ENCODE results near the gene DDB1.
A peak's percentile ranks its signal among the peaks of the same experiment; 100 is the strongest.

Gene DDB1

DNA sequence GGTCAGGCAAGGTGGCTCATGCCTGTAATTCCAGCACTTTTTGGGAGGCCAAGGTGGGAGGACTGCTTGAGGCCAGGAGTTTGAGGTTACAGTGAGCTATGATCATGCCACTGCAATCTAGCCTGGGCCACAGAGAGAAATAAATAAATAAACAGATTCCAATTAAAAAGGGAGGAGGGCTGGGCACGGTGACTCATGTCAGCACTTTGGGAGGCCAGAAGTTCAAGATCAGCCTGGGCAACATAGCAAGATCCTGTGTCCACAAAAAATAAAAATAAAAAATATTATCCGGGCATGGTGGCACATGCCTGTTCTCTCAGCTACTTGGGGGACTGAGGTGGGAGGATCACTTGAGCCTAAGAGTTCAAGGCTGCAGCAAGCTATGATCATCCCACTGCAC lies 21.3 kb upstream of the DDB1 start:
- DNase-seq: no peak

DNA sequence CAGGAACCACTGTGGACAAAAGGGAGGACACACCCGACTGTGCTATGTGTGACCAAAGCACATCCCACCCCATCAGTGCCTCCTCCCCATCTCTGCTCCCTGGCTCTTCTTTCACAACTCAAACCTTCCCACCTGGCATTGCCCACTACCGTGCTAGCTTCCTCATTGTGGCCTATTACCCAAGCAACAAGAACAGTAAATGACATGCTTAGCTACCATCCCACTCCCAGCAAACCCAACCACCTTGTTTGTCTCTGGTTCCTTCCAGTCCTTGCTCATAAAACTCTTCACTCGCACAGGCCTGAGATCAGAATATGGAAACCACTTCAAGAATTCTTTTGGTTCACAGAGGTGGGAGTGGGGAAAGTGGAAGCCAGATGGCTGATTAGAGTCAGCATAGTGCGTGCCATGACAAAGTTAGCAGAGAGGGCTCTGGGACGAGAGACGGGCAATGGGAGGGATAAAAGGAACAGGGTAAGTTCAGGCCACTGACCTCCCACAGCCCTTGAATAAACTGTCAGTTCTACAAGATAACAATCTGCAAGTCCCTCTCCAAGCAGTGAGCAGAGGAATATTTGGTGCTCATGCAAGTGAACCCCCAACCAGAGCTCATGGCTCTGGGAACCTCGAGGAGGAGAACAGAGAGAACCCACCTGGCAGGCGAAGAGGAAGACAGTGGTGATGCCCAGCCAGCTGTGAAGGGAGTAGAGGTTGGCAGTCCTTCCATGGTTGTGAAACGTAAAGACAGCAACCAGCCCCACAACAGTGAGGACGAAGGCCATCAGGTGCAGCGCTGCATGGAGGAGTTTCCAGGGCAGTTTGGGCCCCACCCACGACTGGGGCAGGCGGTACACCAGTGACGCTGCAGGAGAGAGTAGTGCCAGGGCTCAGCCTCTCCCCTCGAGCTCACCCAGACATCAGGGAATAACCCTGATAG lies 20.5 kb upstream of the DDB1 start:
- DNase-seq: no peak

DNA sequence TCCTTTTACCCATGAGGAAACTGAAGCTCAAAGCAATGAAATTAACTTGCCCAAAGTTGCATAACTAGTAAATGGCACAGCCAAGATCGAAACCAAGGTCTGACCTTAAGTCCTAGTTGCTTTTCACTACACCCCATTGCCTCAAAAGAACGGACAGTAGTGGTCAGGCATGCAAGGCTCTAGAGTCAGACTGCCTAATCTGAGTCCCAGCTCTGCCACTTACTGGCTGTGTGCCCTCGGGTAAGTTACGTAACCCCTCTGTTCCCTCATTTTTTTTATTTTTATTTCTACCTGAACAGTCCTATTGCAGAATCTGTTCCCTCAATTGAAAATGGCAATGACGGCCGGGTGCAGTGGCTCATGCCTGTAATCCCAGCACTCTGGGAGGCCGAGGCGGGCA lies 19.1 kb upstream of the DDB1 start:
- no peak for DNase-seq

DNA sequence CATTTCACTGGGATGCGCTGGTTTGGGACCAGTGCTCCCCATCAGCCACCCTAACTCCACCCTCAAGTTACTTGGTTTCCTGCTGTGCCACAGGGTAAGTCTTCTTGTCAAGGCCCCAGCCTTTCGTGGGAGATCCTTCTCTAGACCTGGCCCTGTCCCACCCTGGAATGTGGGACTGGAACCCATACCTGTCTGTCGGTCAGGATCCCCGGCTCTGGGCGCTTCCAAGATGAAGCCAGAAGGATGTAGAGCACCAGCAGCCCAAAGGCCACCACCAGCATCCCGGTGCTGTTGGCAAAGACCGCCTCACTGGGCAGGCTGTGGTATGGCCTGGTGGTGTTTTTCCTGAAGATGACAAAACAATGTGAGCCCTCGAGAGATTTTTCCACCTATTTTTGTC lies 17.9 kb upstream of the DDB1 start:
- no peak for DNase-seq

DNA sequence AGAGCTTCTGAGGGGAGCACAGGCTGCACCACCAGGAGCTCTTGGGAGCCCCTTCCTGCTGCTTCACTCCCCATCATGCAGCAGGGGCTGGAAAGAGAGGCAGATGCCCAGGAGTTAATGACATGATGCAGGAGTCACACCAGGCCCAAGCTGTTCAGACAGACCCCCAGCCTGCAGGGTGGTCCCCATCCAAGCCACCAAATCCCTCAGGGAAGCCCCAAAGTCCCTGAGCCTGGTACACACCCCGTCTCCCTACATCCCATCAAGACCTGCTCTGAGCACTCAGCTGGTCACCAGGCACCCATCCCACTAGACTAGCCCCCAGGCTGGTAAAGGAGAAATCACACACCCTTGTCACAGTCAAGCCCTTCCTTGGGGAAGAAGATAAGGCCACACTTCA lies 17.4 kb upstream of the DDB1 start:
- no peak for DNase-seq

DNA sequence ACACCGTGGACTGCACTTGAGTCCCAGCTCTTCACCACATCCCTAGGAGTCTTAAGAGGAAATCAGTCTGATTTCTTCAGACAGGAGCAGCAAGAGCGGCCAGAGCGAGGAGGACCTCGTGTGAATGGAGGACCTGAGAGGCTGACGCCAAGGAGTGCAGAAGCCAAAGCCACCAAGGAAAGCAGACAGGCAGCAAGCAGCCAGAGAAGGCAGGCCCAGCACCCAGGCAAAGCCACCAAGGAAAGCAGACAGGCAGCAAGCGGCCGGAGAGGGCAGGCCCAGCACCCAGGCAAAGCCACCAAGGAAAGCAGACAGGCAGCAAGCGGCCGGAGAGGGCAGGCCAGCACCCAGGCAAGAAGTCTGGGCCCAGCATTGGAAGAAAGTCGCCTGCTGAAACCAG lies 17.0 kb upstream of the DDB1 start:
- DNase-seq: no peak

DNA sequence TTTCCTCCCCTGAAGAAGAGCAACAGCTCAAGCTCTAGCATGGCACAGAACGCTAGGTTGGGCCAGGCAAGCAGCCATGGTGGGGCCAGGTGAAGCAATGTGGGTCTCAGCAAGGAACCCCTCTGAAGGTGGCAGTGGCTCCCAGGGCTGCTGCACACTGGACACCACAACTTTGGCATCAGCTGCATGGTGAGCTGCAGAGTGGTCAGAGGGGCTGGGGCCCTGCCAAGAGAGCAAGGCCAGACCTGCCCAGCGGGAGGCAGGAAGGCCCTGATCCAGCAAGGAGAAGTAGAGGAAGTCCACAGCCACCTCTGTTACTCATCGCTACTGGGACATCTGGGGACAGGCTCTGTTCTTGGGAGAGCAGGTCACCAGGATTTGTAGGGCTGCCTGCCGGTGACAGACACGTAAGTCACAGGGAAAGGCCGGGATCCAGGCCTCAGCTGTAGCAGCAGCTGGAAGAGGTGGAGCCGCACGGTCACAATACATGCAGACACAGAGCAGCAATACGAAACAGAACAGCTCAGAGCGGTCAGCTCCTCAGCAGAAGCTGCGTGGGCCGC lies 16.4 kb upstream of the DDB1 start:
- no peak for DNase-seq

DNA sequence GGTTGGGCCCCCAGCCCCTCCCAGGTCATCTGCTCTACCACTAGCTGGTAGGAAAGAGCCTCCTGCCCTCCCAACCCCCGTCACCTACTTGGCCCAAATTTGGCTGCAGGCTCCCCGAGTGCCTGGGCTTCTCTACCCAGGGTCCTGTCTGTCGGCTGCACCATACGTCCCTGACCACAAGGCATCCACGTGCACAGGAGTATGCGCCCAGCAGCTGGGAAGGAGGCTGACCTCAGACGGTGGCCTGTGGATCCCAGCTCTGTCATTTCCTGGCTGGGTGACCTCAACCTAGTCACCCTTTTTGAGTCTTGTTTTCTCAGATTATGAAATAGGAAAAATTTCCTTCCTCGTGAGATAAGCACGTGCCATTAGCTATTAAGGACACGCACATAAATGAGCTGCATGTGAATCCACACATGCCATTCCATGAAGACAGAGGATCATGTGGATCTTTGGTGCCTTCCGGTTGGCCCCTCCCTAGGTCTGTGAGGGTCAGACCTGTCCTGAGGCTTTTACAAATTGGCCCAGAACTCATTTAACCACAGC lies 15.1 kb upstream of the DDB1 start:
- DNase-seq: no peak

DNA sequence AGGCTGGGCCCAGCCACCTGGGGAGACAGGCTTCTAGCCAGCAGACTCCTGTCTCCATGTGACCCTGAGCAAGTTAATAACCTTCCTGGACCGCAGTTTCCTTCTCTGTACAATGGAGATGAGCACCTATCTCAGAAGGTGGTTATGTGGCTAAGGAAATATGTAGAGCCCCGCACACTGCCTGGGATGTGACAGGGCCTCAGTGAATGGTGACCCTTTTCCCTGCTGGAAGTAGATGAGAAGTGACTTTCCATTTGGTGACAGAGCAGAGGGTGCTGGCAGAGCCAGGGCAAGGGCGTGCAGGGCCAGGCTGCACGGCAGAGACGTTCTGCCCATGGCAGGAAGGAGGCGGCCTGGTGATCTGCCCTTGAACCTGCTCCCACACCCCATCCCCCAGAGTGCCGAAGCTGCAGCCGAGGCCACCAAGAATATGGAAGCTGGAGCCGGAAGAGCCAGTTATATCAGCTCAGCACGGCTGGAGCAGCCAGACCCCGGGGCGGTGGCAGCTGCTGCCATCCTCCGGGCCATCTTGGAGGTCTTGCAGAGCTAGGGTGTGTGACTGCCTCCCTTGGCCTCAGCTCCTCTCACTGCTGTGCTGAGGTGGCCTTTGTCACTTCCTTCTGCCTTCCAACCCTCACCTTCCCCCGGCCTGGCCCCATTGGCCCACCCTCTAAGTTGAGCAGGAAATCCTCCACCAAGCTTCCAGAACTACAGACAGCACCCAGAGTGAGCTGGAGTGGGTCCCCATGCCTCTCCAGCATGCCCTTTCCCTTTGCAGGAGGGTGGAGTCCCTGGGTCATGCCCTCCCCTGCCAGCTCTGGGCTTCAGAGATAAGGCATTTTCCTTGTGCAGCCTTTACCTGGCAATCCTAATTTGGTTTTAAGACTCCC lies 13.3 kb upstream of the DDB1 start:
- DNase-seq: no peak

DNA sequence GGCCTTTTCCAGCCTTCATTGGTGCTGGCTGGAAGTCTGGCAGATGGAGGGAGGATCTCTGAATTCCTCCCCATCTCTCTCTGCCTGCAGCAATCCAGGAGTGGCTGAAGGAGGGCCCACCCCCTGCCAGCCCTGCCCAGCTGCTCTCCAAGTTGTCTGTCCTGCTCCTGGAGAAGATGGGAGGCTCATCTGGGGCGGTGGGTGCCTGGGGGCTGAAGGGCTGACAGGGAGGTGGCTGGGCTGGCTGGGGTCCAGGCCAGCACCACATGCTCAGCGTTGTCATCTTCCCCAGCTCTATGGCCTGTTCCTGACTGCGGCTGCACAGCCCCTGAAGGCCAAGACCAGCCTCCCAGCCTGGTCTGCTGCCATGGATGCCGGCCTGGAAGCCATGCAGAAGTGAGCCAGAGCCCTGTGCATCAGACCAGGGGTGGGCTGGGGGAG lies 12.3 kb upstream of the DDB1 start:
- no peak for DNase-seq

DNA sequence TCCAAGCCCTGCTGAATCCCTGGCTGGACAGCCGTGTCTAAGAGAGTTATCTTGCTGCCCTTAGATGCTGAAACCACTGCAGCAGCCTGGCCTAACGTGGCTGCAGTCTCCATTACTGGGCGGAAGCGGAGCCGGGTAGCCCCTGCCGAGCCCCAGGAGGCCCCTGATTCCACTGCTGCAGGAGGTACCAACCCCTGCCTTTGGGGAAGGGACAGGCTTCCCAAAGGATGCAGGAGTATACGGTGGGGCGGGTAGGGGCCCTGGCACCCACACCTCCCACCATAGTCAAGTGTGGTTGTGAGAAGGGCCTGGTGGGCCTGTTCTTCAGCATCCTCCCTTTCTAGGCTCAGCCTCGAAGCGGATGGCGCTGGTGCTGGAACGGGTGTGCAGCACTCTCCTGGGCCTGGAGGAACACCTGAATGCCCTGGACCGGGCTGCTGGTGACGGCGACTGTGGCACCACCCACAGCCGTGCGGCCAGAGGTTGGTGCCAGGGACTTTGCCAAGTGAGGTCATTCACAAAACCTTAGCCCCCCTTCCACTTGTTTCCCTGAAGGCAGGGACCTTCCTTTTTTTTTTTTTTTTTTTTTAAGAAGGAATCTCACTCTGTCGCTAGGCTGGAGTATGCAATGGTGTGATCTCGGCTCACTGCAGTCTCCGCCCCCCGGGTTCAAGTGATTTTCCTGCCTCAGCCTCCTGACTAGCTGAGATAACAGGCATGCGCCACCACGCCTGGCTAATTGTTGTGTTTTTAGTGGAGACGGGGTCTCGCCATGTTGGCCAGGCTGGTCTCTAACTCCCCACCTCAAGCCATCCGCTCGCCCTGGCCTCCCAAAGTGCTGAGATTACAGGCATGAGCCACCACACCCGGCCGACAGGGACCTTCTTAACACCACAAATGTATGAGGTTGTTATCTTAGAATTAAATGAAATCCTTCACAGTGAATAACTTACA lies 11.2 kb upstream of the DDB1 start:
- DNase-seq: no peak

DNA sequence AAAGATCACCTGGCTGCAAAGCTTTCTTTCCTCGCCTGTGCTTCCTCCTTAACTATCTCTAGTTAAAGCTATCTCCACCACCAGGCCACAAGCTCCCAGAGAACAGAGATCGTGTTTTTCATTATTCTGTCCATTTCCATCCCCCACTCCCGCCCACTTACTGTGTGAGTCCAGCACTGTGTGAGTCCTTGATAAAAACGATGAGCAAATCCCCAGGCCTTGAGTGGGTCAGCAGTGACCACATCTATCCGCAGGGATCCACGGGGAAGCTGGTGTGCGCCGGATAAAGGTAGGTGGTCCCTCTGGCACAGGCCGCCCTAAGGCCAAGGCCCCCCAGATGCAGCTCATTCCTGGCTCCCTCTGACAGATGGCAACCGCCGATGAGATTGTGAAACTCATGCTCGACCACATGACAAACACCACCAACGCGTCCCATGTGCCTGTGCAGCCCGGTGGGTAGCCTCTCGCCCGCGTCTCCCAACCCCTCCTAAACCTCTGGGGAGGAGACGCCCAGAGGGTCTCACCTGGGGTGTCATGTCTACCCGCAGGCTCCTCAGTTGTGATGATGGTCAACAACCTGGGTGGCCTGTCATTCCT lies 9.4 kb upstream of the DDB1 start:
- no peak for DNase-seq

DNA sequence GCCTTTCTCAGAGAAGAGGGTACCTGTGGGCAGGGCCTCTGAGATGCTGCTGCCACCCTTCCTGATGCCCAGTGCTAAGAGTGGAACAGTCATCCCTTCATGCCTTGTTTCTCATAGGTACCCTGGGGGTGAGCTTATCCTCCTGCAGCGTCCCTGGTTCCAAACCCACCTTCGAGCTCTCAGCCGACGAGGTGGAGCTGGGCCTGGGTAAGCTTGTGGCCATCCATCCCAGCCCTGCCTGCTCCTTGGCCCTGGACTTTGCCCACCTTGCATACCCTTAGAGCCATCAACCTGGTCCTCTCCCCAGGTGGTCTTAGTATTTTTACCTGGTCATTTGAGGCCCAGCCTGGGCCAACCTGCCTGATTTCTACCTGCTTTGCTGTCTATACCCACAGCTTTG lies 8.8 kb upstream of the DDB1 start:
- DNase-seq: no peak

DNA sequence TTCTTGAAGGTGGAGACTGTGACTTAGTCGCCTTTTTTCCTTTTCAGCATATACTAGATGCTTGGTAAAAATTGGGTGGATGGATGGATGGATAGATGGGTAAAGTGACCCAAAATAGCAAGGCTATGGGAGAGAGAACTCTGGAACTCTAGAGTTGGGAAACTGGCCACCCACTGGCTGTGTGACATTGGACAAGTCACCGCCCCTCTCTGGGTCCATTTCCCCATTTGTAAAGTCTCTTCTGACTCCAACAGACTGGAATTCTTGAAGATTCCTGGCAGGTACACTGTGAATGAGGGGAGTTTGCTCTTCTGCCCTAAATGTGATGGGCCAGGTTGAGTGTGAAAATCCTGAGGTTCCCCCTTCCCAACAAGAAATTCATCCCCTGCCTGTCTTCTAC lies 8.1 kb upstream of the DDB1 start:
- DNase-seq: no peak

DNA sequence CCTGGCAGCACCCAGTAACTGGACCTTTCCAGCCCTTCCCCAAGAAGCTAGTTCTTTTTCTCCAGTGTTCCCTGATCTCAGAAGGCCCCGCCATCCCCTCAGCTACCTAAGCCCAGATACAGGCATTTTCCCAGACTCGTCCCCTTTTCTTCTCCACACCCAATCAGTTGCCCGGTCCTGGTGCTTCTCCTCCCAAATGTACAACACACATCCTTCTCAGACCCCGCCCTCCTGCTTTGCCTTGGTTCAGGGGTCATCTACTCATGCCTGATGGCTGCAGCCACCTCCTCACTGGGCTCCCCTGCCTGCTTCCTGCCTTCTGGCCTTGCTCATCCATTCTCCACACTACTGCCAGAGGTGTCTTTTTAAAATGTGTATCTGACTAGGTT lies 6.6 kb upstream of the DDB1 start:
- DNase-seq: no peak

DNA sequence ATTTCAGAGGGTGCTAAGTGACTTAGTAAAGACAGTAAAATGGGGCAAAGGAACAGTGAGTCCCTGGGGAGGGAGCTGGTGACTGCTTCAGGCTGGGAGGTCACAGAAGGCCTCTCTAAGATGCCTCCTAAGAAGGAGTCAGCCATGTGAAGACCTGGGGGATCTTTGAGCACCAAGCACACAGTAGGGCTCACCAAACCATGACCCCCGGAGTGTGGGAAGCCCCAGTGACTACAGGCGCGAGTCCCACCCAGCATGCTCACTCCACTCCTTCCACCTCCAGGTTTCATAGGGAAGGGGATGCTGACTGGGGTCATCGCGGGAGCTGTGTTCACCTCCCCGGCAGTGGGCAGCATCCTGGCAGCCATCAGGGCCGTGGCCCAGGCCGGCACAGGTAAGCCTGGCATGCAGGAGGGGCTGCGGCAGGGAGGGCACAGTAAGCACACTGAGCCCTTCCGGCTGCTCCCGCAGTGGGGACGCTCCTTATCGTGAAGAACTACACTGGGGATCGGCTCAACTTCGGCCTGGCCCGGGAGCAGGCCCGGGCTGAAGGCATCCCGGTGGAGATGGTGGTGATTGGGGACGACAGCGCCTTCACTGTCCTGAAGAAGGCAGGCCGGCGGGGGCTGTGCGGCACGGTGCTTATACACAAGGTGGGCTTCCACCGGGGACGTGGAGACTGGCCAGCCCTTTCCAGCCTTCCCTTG lies 6.0 kb upstream of the DDB1 start:
- DNase-seq: no peak

DNA sequence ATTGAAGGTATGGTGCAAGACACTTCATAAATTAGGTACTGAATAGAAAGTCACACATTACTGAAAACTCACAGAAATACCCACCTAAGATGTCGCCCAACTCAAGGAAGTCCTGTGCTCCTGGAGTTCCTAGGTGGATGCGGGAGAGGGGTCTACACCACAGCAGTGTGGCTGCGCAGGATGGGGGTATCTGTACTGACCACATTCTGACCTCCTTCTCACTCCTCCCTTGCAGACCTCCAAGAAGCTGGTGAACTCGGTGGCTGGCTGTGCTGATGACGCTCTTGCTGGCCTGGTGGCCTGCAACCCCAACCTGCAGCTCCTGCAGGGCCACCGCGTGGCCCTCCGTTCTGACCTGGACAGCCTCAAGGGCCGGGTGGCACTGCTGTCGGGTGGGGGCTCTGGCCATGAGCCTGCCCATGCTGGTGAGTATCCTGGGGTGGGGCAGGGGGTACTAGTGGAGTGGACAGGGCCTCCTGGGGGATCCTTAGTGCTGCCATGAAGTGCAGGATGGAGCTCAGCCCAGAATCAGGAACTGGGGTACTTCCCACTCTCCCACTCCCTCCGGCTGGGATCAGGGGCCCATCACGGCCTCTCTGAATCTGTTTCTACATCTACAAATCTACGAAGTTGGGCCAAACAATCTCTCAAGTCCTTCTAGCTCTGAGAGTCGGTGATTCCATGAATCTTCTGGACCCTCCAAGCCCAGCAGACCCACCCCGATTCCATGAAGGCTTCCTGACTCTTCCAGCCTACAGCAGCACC lies 5.0 kb upstream of the DDB1 start:
- no peak for DNase-seq

DNA sequence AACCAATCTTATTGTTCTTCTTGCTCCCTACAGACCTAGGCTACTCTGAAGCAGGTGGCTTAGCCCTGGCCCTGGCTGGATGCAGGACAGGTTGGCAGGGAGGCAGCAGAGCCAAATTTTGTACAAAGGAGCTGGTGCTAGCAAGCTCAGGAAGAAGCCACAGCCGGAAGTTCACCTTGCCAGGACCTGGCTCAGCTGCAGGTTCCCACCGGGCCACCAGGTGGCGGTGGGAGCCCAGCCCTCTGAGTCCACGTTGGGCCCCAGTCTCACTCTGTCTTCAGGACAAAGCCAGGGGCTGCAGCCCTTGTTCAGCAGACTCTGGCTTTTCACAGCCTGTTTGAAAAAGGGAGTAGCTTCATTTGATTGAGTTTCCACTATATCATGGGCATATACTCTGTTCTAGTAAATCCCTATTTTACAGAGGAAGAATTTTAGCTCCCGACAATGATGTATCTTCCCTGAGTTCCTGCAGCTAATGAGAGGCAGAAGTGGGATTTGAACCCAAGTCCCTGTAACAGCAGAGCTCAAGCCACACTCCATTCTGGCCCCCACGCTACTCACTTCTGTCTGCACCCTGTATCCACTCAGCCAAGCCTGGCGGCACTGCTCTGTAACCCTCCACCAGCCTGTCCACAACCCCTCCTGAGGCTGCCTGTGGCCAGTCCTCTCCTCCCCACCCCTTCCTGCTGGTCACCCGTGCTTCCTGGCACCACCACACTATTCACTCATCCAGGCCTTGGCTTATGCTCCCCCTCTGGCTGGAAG lies 3.4 kb upstream of the DDB1 start:
- peak; percentile 61 to 88 (median 75) for DNase-seq

DNA sequence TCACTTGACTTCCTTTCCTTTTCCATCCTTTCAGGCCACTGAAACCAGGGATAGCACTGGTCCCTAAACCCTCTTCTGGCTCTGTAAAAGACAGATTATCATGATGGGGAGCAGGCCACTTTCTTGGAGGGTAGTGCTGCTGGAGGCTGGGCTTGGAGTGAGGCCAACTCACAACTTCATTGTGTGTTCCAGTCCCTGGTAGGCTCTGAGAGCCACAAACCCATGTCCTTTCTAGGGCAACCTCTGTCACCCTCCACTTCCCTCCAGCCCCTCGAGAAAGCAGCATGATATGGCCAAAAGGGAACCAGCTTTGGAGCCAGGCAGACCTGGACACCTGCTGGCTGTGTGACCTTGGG lies 2.4 kb upstream of the DDB1 start:
- no peak for DNase-seq
